HEK293 (cell line): Measurements from ENCODE around the gene ZMYM4.

Experiments used
- CTCF ChIA-PET: fragments of 350-600 bp; formaldehyde crosslinking; extraction: SDS; loops from one replicate; lab custom pipeline; 2021; ENCODE audit warnings: antibody characterized with exemption; lab: Yijun Ruan, JAX
- POLR2A ChIA-PET: fragments of 300-600 bp; formaldehyde crosslinking; extraction: SDS; loops from one replicate; lab custom pipeline; 2020; ENCODE audit warnings: antibody characterized with exemption, inconsistent platforms; lab: Yijun Ruan, JAX
- H3K27ac ChIP-seq: fragments of 200-500 bp; sonication (Bioruptor generic); 2 replicates; pipeline ENCODE4 v1.5.1; 2014; ENCODE audit warnings: low read depth, low read length, control low read depth, inconsistent platforms; ENCODE audit errors: extremely low read depth
- H3K36me3 ChIP-seq, 2 experiments: fragments of 200-500 bp in 1 of 2; sonication (Bioruptor generic) in 1 of 2; 1 replicate in 1 of 2; 2 replicates in 1 of 2; pipeline ENCODE4 v1.5.1; 2014 to 2017; ENCODE audit warnings: inconsistent platforms in 2 of 2, low read length in 2 of 2; ENCODE audit not compliant: control insufficient read depth in 2 of 2, insufficient read depth in 1 of 2
- H3K4me1 ChIP-seq: fragments of 200-500 bp; sonication (Bioruptor generic); 2 replicates; pipeline ENCODE4 v1.5.1; 2014; ENCODE audit warnings: mild to moderate bottlenecking, low read length, inconsistent platforms; ENCODE audit not compliant: control insufficient read depth, insufficient read depth
- H3K4me3 ChIP-seq: 2 replicates; pipeline ENCODE4 v1.5.1; 2011; ENCODE audit warnings: low read depth, mild to moderate bottlenecking, control low read depth, low read length, moderate library complexity
- H3K9me3 ChIP-seq: fragments of 200-500 bp; sonication (Bioruptor generic); 2 replicates; pipeline ENCODE4 v1.5.1; 2014; ENCODE audit warnings: low read depth, low read length, inconsistent platforms; ENCODE audit not compliant: control insufficient read depth, insufficient read depth
- BCL11A ChIP-seq: fragments of 450-650 bp; formaldehyde crosslinking; IDR thresholded peaks from 2 replicates; pipeline ENCODE4 v1.5.1; 2016; ENCODE audit warnings: low read depth, missing biosample characterization, missing genetic modification characterization
- CTCF ChIP-seq: fragments of 450-650 bp; formaldehyde crosslinking; IDR thresholded peaks from 2 replicates; pipeline ENCODE4 v1.5.1; 2016; ENCODE audit warnings: missing biosample characterization, missing genetic modification characterization
- KLF1 ChIP-seq: fragments of 450-650 bp; formaldehyde crosslinking; IDR thresholded peaks from 2 replicates; pipeline ENCODE4 v1.5.1; 2016; ENCODE audit warnings: missing biosample characterization, missing genetic modification characterization
- PATZ1 ChIP-seq: fragments of 450-650 bp; formaldehyde crosslinking; IDR thresholded peaks from 2 replicates; pipeline ENCODE4 v1.5.1; 2016; ENCODE audit warnings: missing biosample characterization, missing genetic modification characterization
- PRDM4 ChIP-seq: fragments of 450-650 bp; formaldehyde crosslinking; IDR thresholded peaks from 2 replicates; pipeline ENCODE4 v1.5.1; 2017; ENCODE audit warnings: missing biosample characterization, missing genetic modification characterization
- SCRT1 ChIP-seq: fragments of 450-650 bp; formaldehyde crosslinking; IDR thresholded peaks from 2 replicates; pipeline ENCODE4 v1.5.1; 2016; ENCODE audit warnings: missing biosample characterization, missing genetic modification characterization, borderline replicate concordance
- WT1 ChIP-seq: fragments of 450-650 bp; formaldehyde crosslinking; IDR thresholded peaks from 2 replicates; pipeline ENCODE4 v1.5.1; 2016; ENCODE audit warnings: missing biosample characterization, missing genetic modification characterization
- ZBTB20 ChIP-seq: fragments of 450-650 bp; formaldehyde crosslinking; IDR thresholded peaks from 2 replicates; pipeline ENCODE4 v1.5.1; 2016; ENCODE audit warnings: missing biosample characterization, missing genetic modification characterization
- ZNF10 ChIP-seq: fragments of 450-650 bp; formaldehyde crosslinking; IDR thresholded peaks from 2 replicates; pipeline ENCODE4 v1.5.1; 2017; ENCODE audit warnings: missing biosample characterization, missing genetic modification characterization
- ZNF155 ChIP-seq: fragments of 450-650 bp; formaldehyde crosslinking; IDR thresholded peaks from 2 replicates; pipeline ENCODE4 v1.5.1; 2016; ENCODE audit warnings: missing biosample characterization, missing genetic modification characterization
- ZNF239 ChIP-seq: fragments of 450-650 bp; formaldehyde crosslinking; IDR thresholded peaks from 2 replicates; pipeline ENCODE4 v1.5.1; 2016; ENCODE audit warnings: missing biosample characterization, missing genetic modification characterization
- ZNF266 ChIP-seq: fragments of 450-650 bp; formaldehyde crosslinking; IDR thresholded peaks from 2 replicates; pipeline ENCODE4 v1.5.1; 2016; ENCODE audit warnings: missing biosample characterization, missing genetic modification characterization, low read depth
- ZNF394 ChIP-seq: fragments of 450-650 bp; formaldehyde crosslinking; IDR thresholded peaks from 2 replicates; pipeline ENCODE4 v1.5.1; 2016; ENCODE audit warnings: missing biosample characterization, missing genetic modification characterization, mild to moderate bottlenecking, moderate library complexity, borderline replicate concordance
- ZNF510 ChIP-seq: fragments of 450-650 bp; formaldehyde crosslinking; IDR thresholded peaks from 2 replicates; pipeline ENCODE4 v1.5.1; 2018; ENCODE audit warnings: mild to moderate bottlenecking, missing genetic modification characterization, missing biosample characterization; ENCODE audit not compliant: insufficient replicate concordance
- ZNF521 ChIP-seq: fragments of 450-650 bp; formaldehyde crosslinking; IDR thresholded peaks from 2 replicates; pipeline ENCODE4 v1.5.1; 2017; ENCODE audit warnings: missing biosample characterization, mild to moderate bottlenecking, missing genetic modification characterization
- ZNF549 ChIP-seq: fragments of 450-650 bp; IDR thresholded peaks from 2 replicates; pipeline ENCODE4 v1.5.1; 2018; ENCODE audit warnings: missing biosample characterization, missing genetic modification characterization, mild to moderate bottlenecking, inconsistent platforms, moderate library complexity
- ZNF558 ChIP-seq: fragments of 450-650 bp; formaldehyde crosslinking; IDR thresholded peaks from 2 replicates; pipeline ENCODE4 v1.5.1; 2016; ENCODE audit warnings: missing biosample characterization, missing genetic modification characterization
- ZNF585B ChIP-seq: fragments of 450-650 bp; formaldehyde crosslinking; IDR thresholded peaks from 2 replicates; pipeline ENCODE4 v1.5.1; 2016; ENCODE audit warnings: missing biosample characterization, missing genetic modification characterization
- ZNF600 ChIP-seq: fragments of 450-650 bp; formaldehyde crosslinking; IDR thresholded peaks from 2 replicates; pipeline ENCODE4 v1.5.1; 2016; ENCODE audit warnings: missing biosample characterization, missing genetic modification characterization
- ZNF639 ChIP-seq: fragments of 450-650 bp; formaldehyde crosslinking; IDR thresholded peaks from 2 replicates; pipeline ENCODE4 v1.5.1; 2016; ENCODE audit warnings: missing biosample characterization, missing genetic modification characterization
- ZNF658 ChIP-seq: fragments of 450-650 bp; formaldehyde crosslinking; IDR thresholded peaks from 2 replicates; pipeline ENCODE4; 2016; ENCODE audit warnings: missing biosample characterization, missing genetic modification characterization
- ZNF677 ChIP-seq: fragments of 450-650 bp; IDR thresholded peaks from 2 replicates; pipeline ENCODE4 v1.5.0; 2018; ENCODE audit warnings: missing biosample characterization, mild to moderate bottlenecking, missing genetic modification characterization, moderate library complexity
- ZNF701 ChIP-seq: fragments of 450-650 bp; formaldehyde crosslinking; IDR thresholded peaks from 2 replicates; pipeline ENCODE4 v1.5.1; 2016; ENCODE audit warnings: missing biosample characterization, missing genetic modification characterization
- ZNF76 ChIP-seq: fragments of 450-650 bp; formaldehyde crosslinking; IDR thresholded peaks from 2 replicates; pipeline ENCODE4; 2016; ENCODE audit warnings: low read depth, missing biosample characterization, missing genetic modification characterization, borderline replicate concordance
- ZNF768 ChIP-seq: fragments of 450-650 bp; formaldehyde crosslinking; IDR thresholded peaks from 2 replicates; pipeline ENCODE4 v1.5.1; 2018; ENCODE audit warnings: missing biosample characterization, mild to moderate bottlenecking, missing genetic modification characterization
- ZNF776 ChIP-seq: fragments of 450-650 bp; formaldehyde crosslinking; IDR thresholded peaks from 2 replicates; pipeline ENCODE4 v1.5.0; 2017; ENCODE audit warnings: missing biosample characterization, missing genetic modification characterization, borderline replicate concordance
- ZNF830 ChIP-seq: fragments of 450-650 bp; IDR thresholded peaks from 2 replicates; pipeline ENCODE4 v1.5.0; 2018; ENCODE audit warnings: missing biosample characterization, missing genetic modification characterization, low read depth, mild to moderate bottlenecking, moderate library complexity
- ZXDB ChIP-seq: fragments of 450-650 bp; formaldehyde crosslinking; IDR thresholded peaks from 2 replicates; pipeline ENCODE4 v1.5.1; 2016; ENCODE audit warnings: missing biosample characterization, missing genetic modification characterization

The ZMYM4 gene

DNA sequence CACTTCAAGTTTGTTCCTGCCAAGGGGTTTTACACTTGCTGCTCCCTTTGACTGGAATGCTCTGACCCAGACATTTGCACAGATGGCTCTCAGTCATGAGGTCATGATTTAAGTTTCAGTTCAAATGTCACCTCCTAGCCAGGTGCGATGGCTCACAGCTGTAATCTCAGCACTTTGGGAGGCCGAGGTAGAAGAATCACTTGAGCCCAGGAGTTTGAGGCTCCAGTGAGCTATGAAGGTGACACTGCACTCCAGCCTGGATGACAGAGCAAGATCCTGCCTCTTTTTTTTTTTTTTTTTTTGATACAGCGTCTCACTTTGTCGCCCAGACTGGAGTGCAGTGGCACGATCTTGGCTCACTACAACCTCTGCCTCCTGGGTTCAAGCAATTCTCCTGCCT is 4.5 kb upstream of the ZMYM4 start (continued):
- TF ChIP-seq PATZ1 (no peak), ZNF10 (tag by site-specific recombination) (no peak), KLF1 (tag by site-specific recombination) (no peak), ZNF585B (tag by site-specific recombination) (no peak), CTCF (tag by site-specific recombination) (no peak), ZNF76 (no peak), ZBTB20 (no peak), ZNF239 (tag by site-specific recombination) (no peak)

- Histone ChIP-seq H3K36me3 (no peaks in the 10 kb centered on the region), H3K4me1 (no peaks in the 10 kb centered on the region)
- CTCF ChIA-PET: interaction anchor here (1.2 kb wide), 1 partner anchor 45 kb away, joined by 5 read pairs; no protein-coding TSS in a partner anchor
- TF ChIP-seq ZNF768 (tag by site-specific recombination): no peak
- no peak for TF ChIP-seq ZNF549
- no peak for TF ChIP-seq ZNF830
- no peak for TF ChIP-seq BCL11A (tag by site-specific recombination)
- no peak for TF ChIP-seq ZNF639 (tag by site-specific recombination)
- TF ChIP-seq ZNF677 (tag by site-specific recombination): no peak
- no peak for TF ChIP-seq PRDM4 (tag by site-specific recombination)
- no peak for TF ChIP-seq ZNF658 (tag by site-specific recombination)
- TF ChIP-seq ZNF155: no peak
- TF ChIP-seq ZNF558 (tag by site-specific recombination): no peak
- TF ChIP-seq ZNF266 (tag by site-specific recombination): no peak
- no peak for TF ChIP-seq WT1 (tag by site-specific recombination)
- no peak for TF ChIP-seq ZNF394 (tag by site-specific recombination)
- no peak for TF ChIP-seq ZNF776 (tag by site-specific recombination)
- no peak for TF ChIP-seq SCRT1 (tag by site-specific recombination)
- TF ChIP-seq ZNF701 (tag by site-specific recombination): no peak
- TF ChIP-seq ZNF521 (tag by site-specific recombination): no peak
- TF ChIP-seq ZNF600 (tag by site-specific recombination): no peak
- TF ChIP-seq ZXDB (tag by site-specific recombination): no peak
- TF ChIP-seq ZNF510 (tag by site-specific recombination): no peak
- TF ChIP-seq, all 188 proteins: peak for 0
- Histone ChIP-seq H3K4me3 (no peak overlapping the region), H3K27ac (no peak overlapping the region), H3K9me3 (no peaks in the 10 kb centered on the region)
- POLR2A ChIA-PET: no interaction called here
Observed at GRCh38 chr1:35264871-35265270, 3.6 kb upstream of the ZMYM4 start.
